Measurements from ENCODE around the gene IL1RL1.

IL1RL1 gene

GRCh38 chr2:102337481-102338386, 26.4 kb downstream of the IL1RL1 start:
- no peak for DNase-seq

- no peak for DNase-seq
Measured at GRCh38 chr2:102340778-102341177, 29.4 kb downstream of the IL1RL1 start.

- no peak for DNase-seq
Measured at GRCh38 chr2:102342888-102343287, 31.5 kb downstream of the IL1RL1 start.

- DNase-seq, result no peak
Measured at GRCh38 chr2:102344397-102344796, 33.0 kb downstream of the IL1RL1 start.

- DNase-seq, result no peak
Measured at GRCh38 chr2:102345329-102345920, 34.1 kb downstream of the IL1RL1 start.

- no peak for DNase-seq
Measured at GRCh38 chr2:102346381-102347130, 35.2 kb downstream of the IL1RL1 start.

- DNase-seq, result no peak
Measured at GRCh38 chr2:102350137-102350793, 38.9 kb downstream of the IL1RL1 start.

- DNase-seq, result no peak
Measured at GRCh38 chr2:102355526-102356380, 44.4 kb downstream of the IL1RL1 start, which contains the start of gene IL18R1. TSS of gene IL18R1 (plus strand) at chr2:102355796. CDS start at chr2:102362661, 6,865 bp downstream.

- no peak for DNase-seq
Measured at GRCh38 chr2:102356381-102356712, 45.0 kb downstream of the IL1RL1 start.

- no peak for DNase-seq
Measured at GRCh38 chr2:102356741-102357140, 45.4 kb downstream of the IL1RL1 start.

- DNase-seq, result no peak
Measured at GRCh38 chr2:102357937-102358336, 46.6 kb downstream of the IL1RL1 start.

- no peak for DNase-seq
Measured at GRCh38 chr2:102358496-102358895, 47.1 kb downstream of the IL1RL1 start.

GRCh38 chr2:102359527-102359926, 48.2 kb downstream of the IL1RL1 start:
- DNase-seq, result no peak

GRCh38 chr2:102361632-102362241, 50.4 kb downstream of the IL1RL1 start:
- no peak for DNase-seq

GRCh38 chr2:102365763-102366162, 54.4 kb downstream of the IL1RL1 start:
- no peak for DNase-seq

- DNase-seq, result no peak
Measured at GRCh38 chr2:102366406-102367112, 55.2 kb downstream of the IL1RL1 start.

- DNase-seq, result no peak
Measured at GRCh38 chr2:102367331-102367971, 56.1 kb downstream of the IL1RL1 start.

- DNase-seq, result no peak
Measured at GRCh38 chr2:102368461-102369109, 57.2 kb downstream of the IL1RL1 start.

- no peak for DNase-seq
Measured at GRCh38 chr2:102369866-102370265, 58.5 kb downstream of the IL1RL1 start.

GRCh38 chr2:102376052-102376591, 64.8 kb downstream of the IL1RL1 start:
- no peak for DNase-seq

Measured in SHP77 treated with DMSO at 0.1 percent for 48 hours (cell line).